Measurements from ENCODE around the gene KCTD16.

DNA sequence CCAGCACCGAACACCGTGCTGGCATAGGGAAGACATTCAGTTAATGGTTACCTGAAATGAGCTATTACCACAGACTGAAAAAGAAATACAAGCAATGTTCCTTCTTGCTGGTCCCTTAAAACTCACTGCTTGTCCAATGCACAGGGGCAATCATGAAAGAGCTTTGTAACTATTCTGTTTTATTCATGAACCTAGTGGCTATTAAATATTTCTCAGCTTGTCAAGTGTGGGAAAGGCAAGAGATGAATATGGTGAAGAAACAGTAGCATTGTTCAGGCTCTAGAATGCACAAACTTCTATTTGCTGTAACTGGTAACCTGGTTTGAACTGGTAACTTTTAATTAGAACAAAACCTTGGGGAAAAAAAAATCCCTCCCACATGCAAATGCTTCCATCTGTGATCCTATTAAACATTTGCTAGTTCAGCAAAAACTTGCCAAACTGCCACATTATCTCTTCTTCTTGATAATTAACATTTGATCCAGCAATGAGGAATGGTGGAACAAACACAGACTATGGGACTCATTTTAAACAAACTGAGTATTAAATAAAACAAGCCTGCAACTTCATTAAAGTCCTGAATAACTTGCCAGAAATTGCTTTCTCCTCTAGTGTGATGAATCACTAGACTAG lies 36.4 kb upstream of the KCTD16 start:
- TF ChIP-seq CTCF (IDR thresholded peaks at IDR 0.05) (no peak), EZH2 (IDR thresholded peaks at IDR 0.05; ENCODE audit: borderline replicate concordance, insufficient read depth, low read depth, low read length, poor library complexity, severe bottlenecking) (no peak)
